Lung microvascular endothelial cell (primary cell): ENCODE results near the gene C6orf47. TPM values are rescaled to one million over a fixed set of nuclear protein-coding genes. Genes with fewer than 3 reads are reported as not detected.

ENCODE experiments used
- DNase-seq, 2 donors: peaks; one replicate each; pipeline versions ENCODE4 v3.0.0 to v3.0.0-alpha.2; 2010; ENCODE audit warnings: low read depth in 2 of 2
- total RNA-seq: library from RNA; depleted of rRNA; stranded (reverse); fragments of >200 nt; gene quantifications from 2 replicates; pipeline ENCODE4 v1.2.1, GENCODE V29; 2014

C6orf47 gene
- total RNA-seq, 1 donor from 2014 or later: 24.0 TPM

- DNase-seq: no peak
Observed at GRCh38 chr6:31687860-31688693, 27.5 kb upstream of the C6orf47 start.

- DNase-seq: no peak
Observed at GRCh38 chr6:31687321-31687720, 26.7 kb upstream of the C6orf47 start.

DNA sequence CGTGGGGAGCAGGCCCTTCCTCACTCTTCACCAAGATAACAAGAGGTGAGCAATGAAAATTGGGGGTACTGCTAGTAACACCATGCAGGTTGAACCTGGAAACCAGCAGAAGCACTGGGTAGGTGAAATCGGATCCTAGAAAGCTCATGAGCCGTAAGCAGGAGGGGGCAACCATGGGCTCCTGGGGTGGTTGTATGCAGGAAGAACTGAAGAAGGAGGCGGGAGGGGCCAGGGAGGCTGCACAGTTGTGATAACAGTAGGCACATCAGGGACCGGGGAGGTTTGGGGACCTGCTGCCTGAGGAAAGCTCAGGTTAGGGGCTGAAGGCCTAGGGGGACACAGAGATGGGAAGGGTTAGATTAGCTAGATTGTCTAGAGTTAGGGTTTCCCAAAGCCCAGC lies 25.9 kb upstream of the C6orf47 start:
- no peak for DNase-seq

- DNase-seq: no peak
Observed at GRCh38 chr6:31683591-31683990, 23.0 kb upstream of the C6orf47 start.

DNA sequence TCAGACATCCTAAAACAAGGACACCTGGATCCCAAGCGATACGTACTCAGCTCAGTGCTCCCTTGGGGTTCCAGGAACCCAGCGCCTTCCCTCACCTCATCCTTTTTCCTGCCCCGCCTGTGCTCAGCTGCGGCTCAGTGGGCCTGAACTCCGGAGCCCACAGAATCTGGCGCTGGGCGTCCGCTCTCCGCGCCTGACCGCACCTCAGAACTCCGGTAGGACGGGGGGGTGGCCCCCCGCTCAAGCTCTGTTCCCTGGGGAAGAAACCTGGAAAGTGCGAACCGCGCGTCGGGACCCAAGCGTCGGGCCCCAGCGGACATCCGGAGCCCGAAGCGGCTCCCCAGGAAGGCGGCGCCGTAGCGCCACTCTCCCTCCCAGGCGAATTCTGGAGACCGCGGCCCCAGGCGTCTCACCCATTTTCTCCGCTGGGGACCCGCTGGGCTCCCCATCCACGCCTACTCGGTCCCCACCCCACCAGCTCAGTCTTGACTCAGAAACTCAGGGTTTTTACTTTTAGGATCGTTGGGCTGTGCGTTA lies 20.6 kb upstream of the C6orf47 start:
- DNase-seq: peak in 1 of 2 donors; percentile 42

DNA sequence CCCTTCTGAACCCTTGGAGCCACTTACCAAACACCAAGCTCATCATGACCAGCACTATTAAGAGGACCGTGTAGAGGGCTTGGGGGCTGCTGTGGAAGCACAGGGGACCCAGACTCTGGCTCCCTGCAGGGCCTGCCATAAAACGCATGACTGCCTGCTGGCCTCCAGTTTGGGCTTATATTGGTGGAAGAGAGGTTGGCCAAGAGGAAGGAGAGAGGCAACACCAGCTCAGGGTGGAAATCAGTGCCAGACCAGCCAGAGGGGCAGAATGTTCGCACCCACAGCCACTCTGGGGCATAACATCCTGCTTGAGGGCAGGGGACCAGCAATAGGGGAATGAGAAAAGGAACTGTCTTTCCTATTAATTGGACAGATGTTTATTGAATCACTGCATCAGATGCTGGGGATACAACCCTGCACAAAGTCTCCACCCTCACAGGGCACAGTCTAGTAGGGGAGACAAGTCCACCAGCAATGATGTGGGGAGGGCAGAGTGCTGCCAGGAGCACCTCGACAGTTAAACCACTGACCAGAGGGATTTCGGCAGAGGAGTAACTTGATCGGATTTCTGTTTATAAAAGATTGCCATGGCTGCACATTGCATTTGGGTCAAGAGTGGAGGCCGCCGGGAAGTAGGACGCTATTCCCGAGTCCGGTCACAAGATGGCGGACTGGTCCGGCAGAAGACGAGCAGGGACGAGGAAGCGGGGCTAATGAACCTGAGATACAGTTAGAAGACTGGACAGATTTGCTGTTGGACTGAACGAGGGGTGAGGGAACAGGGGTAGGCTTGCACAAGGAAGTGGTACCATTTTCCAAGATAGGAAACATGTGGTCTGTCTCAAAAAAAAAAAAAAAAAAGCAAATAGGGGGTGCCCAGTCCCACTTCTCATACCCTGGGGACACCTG lies 19.9 kb upstream of the C6orf47 start, which contains the start of gene LY6G5C:
LY6G5C (minus strand) TSS at position 842 of the 909 bp plus-strand sequence; CDS start at position 148, 694 bp downstream.
- DNase-seq: peak; percentile 90

GRCh38 chr6:31677955-31678354 lies 17.4 kb upstream of the C6orf47 start:
- DNase-seq: no peak

- DNase-seq: no peak
Observed at GRCh38 chr6:31676904-31677303, 16.3 kb upstream of the C6orf47 start.

DNA sequence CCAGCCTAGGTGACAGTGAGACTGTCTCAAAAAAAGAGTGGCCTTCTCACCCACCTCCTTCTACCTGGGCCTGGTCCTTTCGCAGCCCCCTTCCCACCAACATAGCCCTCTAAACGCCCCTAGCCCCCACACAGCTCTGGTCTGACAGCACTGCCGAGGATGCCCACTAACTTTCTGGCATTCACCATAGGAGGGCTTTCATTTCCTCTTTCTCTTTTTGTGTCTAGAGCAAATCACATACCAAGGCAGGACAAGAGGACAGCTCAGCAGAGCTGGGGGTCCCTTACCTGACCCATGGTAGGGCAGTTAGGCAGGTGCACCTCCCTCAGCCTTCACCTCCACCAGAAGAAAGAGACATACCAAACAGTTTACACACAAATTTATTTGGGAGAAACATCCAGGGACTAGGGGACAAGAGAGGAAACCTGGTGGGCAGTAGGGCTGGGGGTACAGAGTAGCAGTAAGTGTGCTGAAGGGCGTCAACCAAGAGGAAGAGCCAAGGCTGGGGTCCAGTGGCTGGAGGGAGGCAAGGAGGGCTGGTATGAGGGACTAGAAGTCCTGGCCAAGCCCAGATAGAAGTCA lies 15.8 kb upstream of the C6orf47 start:
- DNase-seq: no peak

DNA sequence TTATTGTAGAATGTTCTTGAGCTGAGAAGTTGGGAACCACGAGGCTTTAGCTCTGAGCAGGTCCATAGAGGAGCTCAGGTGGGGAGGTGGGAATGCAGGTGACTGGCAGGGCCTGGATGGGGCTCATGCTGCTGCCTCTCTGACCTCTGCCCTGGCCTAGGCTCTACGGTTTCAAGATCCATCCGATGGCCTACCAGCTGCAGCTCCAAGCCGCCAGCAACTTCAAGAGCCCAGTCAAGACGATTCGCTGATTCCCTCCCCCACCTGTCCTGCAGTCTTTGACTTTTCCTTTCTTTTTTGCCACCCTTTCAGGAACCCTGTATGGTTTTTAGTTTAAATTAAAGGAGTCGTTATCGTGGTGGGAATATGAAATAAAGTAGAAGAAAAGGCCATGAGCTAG lies 9.1 kb upstream of the C6orf47 start, which contains the start of gene LY6G5B:
LY6G5B (plus strand) TSS at position 301 of the 400 bp plus-strand sequence. CDS start 975 bp downstream, outside the sequence.
- no peak for DNase-seq

DNA sequence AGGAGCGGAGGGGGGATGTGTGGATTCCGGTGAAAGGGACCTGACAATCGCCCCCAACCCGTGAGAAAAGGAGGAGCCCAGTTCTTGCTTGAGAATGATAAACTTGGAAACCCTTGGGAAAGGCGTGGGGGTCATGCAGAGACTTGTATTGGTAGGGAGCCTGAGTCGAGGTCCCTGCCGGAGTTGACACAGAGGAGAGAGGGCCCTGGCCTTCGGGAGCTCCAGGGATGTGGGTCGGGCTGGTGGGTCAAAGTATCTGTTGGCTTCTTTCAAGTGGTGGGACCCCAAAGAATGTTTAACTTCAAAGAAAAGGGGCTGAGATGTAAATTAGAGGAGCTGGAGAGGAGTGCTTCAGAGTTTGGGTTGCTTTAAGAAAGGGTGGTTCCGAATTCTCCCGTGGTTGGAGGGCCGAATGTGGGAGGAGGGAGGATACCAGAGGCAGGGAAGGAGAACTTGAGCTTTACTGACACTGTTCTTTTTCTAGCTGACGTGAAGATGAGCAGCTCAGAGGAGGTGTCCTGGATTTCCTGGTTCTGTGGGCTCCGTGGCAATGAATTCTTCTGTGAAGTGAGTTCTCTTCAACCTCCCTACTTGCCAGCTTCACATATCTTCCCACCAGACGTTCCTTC lies 5.9 kb upstream of the C6orf47 start:
- DNase-seq: no peak

DNA sequence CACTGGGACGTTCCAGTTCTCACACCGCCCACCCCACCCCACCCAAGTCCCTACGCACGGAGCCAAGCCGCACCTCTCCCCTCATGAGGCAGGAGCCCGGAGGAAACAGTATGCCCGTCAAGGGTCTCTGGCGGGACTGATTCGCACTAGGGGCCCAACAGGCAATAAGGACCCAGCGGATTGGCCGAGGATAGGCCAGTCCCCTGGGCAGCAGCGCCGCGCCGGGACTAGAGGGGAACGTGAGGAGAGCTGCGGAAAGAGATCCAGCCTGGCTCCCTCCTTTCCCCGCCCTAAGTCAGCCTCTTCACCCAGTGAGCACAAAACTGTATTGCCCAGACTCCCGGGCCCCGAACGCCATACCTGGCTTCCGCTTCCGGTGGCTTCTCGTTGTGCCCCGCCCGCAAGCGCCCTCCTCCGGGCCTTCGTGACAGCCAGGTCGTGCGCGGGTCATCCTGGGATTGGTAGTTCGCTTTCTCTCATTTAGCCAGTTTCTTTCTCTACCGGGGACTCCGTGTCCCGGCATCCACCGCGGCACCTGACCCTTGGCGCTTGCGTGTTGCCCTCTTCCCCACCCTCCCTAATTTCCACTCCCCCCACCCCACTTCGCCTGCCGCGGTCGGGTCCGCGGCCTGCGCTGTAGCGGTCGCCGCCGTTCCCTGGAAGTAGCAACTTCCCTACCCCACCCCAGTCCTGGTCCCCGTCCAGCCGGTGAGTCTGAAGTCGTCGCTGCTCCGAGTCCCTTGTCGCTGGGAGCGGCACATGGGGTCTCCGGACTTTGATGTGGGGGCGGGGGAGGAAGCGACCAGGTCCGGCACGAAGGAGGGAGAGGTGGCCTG lies 5.1 kb upstream of the C6orf47 start, which contains the start of gene CSNK2B:
CSNK2B (plus strand) TSS at position 580 of the 836 bp plus-strand sequence. CDS start 752 bp downstream, outside the sequence.
- DNase-seq: peak; percentile 97 to 98

DNA sequence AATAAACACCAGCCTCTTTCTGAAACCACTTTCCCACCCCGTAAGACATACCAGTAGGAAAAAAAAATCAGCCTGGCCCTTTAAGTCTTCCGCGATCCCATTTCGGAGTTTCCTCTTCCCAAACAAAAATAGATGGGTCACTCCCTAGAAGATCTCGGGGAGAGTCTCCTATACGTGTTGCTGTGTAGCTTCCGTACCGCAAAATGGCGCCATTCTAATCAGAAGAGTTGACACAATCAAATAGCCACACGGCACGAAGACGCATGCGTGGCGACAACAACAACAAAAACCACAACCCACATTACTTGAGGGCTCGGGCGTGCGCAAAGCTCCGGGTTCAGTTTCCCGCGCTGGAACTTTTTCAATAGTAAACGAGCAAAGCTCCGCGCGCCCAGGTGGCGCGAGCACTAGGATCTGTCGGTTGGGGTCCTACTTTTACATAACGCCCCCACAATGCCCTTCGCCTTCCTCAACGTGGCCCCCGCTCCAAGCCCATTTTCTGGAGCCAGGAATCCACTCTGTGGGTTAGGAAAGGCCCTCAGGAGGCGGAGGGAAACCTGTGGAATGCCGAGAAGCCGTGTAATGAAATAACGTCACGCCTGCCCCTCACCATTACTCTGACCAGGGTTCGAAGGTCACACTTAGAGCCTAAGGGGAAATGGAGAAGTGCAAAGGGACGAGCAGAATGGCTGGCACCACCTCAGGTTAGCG lies 4.4 kb upstream of the C6orf47 start, which contains the start of gene GPANK1:
GPANK1 (minus strand) TSS at position 208 of the 711 bp plus-strand sequence. CDS start 519 bp downstream, outside the sequence.
- DNase-seq: peak; percentile 93 to 95

- DNase-seq: peak in 1 of 2 donors; percentile 87
Observed at GRCh38 chr6:31663961-31664789, 3.6 kb upstream of the C6orf47 start.

DNA sequence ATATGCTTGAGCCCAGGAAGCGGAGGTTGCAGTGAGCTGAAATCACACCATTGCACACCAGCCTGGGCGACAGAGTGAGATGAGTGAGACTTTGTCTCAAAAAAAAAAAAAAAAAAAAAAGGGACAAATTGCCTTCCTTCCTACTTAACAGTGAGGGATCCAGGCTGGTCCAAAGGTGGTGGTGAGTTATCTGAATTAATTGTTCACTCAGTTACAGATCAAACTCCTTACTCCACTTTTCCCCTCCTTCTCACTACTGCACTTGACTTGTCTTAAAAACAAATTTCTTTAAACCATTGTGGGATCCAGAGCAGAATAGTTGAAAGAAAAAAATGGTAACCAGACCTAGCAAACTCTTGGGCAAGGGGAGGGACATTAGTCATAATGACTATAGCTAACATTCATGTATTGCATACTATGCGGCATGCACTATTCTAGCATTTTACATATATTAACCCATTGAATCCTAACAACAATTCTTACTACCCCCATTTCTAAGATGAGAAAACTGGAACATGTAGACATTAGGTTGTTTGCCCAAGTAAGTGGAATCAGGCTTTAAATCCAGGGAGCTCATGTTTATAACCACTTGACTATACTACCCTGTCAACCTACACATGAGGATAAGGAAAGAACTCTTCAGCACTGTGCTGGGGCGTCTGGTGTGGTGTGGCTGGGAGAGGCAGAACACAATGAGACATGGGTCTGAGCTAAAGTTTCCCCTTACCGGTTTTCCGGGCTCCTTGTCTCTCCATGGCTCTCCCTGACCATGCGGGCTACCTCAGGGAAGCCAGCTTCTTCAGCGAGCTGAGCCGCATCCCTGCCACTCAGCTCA lies 2.8 kb upstream of the C6orf47 start:
- no peak for DNase-seq

GRCh38 chr6:31662124-31662723 lies 1.6 kb upstream of the C6orf47 start:
- DNase-seq: no peak
